ENCODE data around the gene SPRR1A. TPM values are rescaled to one million over a fixed set of nuclear protein-coding genes. Genes with fewer than 3 reads are reported as not detected.

The SPRR1A gene, protein sequence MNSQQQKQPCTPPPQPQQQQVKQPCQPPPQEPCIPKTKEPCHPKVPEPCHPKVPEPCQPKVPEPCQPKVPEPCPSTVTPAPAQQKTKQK
- total RNA-seq: not detected

DNA sequence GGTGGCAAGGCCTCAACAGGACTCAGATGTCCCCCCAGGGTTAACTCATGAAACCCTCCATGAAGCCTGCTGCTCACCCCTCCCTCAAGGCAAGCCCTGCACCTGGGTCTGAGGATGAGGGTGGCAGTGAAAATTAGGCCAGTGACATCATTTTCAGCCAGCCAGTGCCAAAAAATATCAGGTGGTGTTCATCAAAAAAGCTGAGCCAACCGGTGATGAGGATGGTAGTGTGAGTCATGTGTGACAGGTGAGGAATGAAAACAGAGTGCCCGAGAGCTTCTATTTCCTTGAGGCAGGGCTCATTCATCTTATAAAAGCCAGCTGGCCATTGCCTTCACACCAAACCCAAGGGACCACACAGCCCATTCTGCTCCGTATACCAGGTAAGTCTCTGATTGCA is at the start of gene SPRR1A:
TSS of gene SPRR1A (plus strand) at position 339 of the 400 bp plus-strand sequence. CDS start 1,150 bp downstream, outside the sequence.
- no peak for ATAC-seq
- DNase-seq: no peak
- Mint-ChIP-seq H3K27ac (no peak within 1 kb of the TSS), H3K27me3 (peaks cover 45% of the 10 kb centered on the region), H3K4me1 (no peaks in the 10 kb centered on the region), H3K36me3 (ENCODE audit: low read depth) (no peaks in the 10 kb centered on the region), H3K4me3 (no peak within 1 kb of the TSS), H3K9me3 (ENCODE audit: low read depth) (no peaks in the 10 kb centered on the region)
- ChIA-PET CTCF (no interaction called here), POLR2A (no interaction called here)
- intact Hi-C loops (cut with DNase I, micrococcal nuclease): no loop called here

DNA sequence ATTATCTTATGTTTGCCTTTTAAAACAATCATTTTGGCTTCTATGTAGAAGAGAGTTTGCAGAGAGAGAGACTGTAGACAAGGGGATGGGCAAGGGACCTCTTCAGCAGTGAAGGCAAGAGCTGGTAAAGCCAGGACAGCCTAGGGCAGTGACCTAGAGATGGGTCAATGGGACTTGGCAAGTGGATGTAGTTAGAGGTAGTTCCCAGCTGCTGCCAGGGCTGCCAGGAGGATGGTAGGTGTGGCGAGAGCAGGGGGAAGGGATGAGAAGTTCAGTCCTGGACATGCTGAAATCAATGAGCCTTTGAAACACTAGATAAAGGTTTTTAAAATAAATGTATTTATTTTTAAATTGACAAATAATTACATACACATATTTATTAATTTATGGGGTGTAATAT is 43.3 kb upstream of the SPRR1A start:
- intact Hi-C loops (cut with DNase I, micrococcal nuclease): no loop called here
- Mint-ChIP-seq H3K9me3 (ENCODE audit: low read depth) (no peaks in the 10 kb centered on the region), H3K27me3 (peaks cover 14% of the 10 kb centered on the region), H3K27ac (no peak overlapping the region), H3K4me1 (no peaks in the 10 kb centered on the region), H3K4me3 (no peak overlapping the region), H3K36me3 (ENCODE audit: low read depth) (no peaks in the 10 kb centered on the region)
- no peak for DNase-seq
- POLR2A ChIA-PET: no interaction called here
- CTCF ChIA-PET: no interaction called here
- no peak for ATAC-seq

DNA sequence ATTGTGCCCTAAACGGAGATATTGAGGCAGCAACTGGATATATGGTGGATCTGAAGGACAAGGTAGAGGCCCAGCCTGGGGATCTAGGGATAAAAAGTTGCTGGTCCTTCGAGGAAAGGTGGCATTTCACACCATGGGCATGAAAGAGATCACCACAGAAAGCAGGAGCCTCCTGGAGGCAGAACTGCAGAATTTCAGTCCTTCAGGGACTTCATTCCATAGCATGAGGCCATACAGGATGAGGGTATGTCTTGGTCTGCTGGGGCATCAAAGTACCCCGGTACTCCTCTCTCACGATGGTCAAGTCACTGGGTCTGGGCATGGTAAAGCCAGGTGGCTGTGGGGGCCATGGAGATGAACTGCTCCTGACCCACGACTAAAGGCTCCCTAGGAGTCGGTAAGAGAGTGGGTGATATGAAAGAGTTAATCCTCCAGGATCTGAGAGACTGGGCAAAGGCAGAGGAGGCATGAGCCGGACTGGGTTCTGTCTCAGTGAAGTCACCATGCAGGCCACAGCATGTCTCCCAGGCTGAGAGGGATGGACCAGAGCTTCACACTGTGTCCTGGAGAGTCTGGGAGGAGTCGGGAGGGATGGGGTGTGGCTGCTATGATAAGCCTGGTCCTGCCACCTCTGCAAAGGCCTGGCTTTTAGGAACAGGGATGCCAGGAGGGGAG is 42.7 kb upstream of the SPRR1A start:
- Mint-ChIP-seq H3K36me3 (ENCODE audit: low read depth) (no peaks in the 10 kb centered on the region), H3K27me3 (peaks cover 16% of the 10 kb centered on the region), H3K4me3 (no peak overlapping the region), H3K4me1 (no peaks in the 10 kb centered on the region), H3K27ac (no peak overlapping the region), H3K9me3 (ENCODE audit: low read depth) (no peaks in the 10 kb centered on the region)
- DNase-seq (no peak), ATAC-seq (no peak)
- ChIA-PET CTCF (no interaction called here), POLR2A (no interaction called here)
- intact Hi-C loops (cut with DNase I, micrococcal nuclease): no loop called here

DNA sequence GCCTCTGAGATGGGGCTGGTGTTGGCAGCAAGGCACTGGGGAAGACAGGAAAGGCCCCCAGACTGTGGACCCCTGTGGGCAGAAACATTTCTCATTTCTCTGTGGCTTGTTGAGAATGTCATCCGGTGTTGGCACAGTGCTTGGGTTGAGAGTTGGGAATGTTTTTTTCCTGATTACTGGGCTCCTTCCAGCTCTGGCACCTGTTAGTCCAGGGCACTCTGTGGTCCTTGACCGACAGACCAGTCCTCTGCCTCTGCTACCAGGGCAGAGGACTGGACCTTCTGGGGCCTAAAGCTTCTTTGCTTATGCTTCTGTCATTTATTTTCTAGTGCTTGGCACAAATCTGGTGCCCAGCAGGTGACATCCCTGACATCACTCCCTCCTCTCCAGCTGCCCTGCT is 41.7 kb upstream of the SPRR1A start:
- DNase-seq: no peak
- intact Hi-C loops (cut with DNase I, micrococcal nuclease): no loop called here
- no peaks in the 10 kb centered on the region for H3K9me3 Mint-ChIP-seq (ENCODE audit: low read depth)
- POLR2A ChIA-PET: no interaction called here
- H3K27me3 Mint-ChIP-seq: peaks cover 13% of the 10 kb centered on the region
- CTCF ChIA-PET: no interaction called here
- ATAC-seq: no peak
- no peaks in the 10 kb centered on the region for H3K4me1 Mint-ChIP-seq
- H3K27ac Mint-ChIP-seq: no peak overlapping the region
- no peaks in the 10 kb centered on the region for H3K36me3 Mint-ChIP-seq (ENCODE audit: low read depth)
- no peak overlapping the region for H3K4me3 Mint-ChIP-seq

DNA sequence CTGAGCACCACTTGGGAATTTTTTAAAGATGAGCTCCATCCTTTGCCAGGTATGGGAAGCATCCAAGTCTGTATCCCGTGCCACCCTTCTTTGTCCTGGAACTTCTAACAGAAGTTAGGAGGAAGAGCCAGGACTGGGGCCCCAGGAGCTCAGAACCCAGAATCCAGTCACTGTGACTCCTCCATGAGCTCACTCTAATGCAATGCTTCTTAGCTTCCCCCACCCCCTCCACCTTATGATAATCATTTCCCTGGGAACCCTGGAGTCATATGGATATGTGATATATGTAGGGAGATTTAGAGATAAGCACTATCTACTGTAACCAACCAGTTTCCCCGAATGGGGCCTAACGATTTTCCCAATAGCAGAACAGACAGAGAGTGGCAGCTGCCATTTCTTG is 37.6 kb upstream of the SPRR1A start:
- Mint-ChIP-seq H3K9me3 (ENCODE audit: low read depth) (no peaks in the 10 kb centered on the region), H3K36me3 (ENCODE audit: low read depth) (no peaks in the 10 kb centered on the region), H3K4me3 (no peak overlapping the region), H3K27me3 (peaks cover 7% of the 10 kb centered on the region), H3K27ac (no peak overlapping the region), H3K4me1 (no peaks in the 10 kb centered on the region)
- DNase-seq (no peak), ATAC-seq (no peak)
- POLR2A ChIA-PET: no interaction called here
- intact Hi-C loops (cut with DNase I, micrococcal nuclease): no loop called here
- CTCF ChIA-PET: no interaction called here

DNA sequence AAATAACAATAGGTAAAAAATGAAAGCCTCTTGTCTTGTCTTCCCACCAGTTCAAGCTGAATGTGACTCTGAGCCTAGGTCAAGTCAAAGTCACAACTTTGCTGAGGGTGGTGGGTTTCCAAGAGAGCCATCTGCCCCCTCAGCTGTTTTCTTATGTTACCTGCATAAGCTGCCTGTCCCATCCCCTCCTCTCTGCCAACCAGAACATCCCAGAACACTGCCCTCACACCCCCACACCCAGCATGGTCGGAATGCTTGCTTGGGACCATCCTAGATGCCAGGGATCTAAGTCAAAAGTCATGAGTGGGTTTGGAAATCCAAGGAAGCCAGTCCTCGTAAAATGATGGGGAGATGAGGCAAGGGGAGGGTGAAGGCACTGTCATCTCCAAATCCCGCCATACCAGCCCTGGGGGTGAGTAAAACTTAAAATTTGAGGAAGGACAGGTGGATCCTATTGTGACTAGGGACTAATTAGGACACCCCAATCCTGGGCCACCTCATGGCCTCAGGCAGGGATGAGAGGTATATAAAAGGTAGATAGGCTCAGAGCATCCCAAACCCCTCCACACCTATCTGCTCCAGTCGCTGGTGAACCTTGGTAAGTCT is 37.1 kb upstream of the SPRR1A start, which contains the start of gene SPRR5:
TSS of gene SPRR5 (plus strand) at position 556 of the 606 bp plus-strand sequence. CDS start 1,349 bp downstream, outside the sequence.
- no peaks in the 10 kb centered on the region for H3K9me3 Mint-ChIP-seq (ENCODE audit: low read depth)
- H3K4me3 Mint-ChIP-seq: no peak within 1 kb of the TSS
- H3K36me3 Mint-ChIP-seq (ENCODE audit: low read depth): no peaks in the 10 kb centered on the region
- no peaks in the 10 kb centered on the region for H3K4me1 Mint-ChIP-seq
- H3K27me3 Mint-ChIP-seq: peaks cover 7% of the 10 kb centered on the region
- no peak within 1 kb of the TSS for H3K27ac Mint-ChIP-seq
- ChIA-PET POLR2A (no interaction called here), CTCF (no interaction called here)
- intact Hi-C loops (cut with DNase I, micrococcal nuclease): no loop called here
- no peak for DNase-seq
- no peak for ATAC-seq

DNA sequence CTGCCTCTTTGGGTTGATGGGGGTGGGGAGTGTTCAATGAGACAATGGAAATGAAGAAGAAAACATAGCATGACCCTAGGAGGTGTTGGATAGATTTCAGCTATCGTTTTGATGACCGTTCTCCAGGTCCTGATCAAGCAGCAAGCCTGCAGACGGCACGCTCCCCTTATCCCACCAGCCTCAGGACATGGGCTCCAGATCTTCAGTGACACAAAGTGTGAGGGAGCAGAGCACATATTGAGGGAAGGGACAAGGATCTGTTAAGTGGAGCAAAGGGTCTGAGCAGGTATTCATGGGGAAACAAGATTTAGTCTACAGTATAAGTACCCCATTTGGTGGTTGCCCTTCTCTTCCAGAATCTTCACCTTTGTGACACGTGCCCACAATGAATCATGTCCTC is 32.2 kb upstream of the SPRR1A start:
- no peaks in the 10 kb centered on the region for H3K9me3 Mint-ChIP-seq (ENCODE audit: low read depth)
- no peaks in the 10 kb centered on the region for H3K36me3 Mint-ChIP-seq (ENCODE audit: low read depth)
- ChIA-PET POLR2A (no interaction called here), CTCF (no interaction called here)
- H3K27ac Mint-ChIP-seq: no peak overlapping the region
- ATAC-seq: no peak
- DNase-seq: no peak
- H3K27me3 Mint-ChIP-seq: peaks cover 12% of the 10 kb centered on the region
- intact Hi-C loops (cut with DNase I, micrococcal nuclease): no loop called here
- H3K4me1 Mint-ChIP-seq: no peaks in the 10 kb centered on the region
- H3K4me3 Mint-ChIP-seq: no peak overlapping the region

DNA sequence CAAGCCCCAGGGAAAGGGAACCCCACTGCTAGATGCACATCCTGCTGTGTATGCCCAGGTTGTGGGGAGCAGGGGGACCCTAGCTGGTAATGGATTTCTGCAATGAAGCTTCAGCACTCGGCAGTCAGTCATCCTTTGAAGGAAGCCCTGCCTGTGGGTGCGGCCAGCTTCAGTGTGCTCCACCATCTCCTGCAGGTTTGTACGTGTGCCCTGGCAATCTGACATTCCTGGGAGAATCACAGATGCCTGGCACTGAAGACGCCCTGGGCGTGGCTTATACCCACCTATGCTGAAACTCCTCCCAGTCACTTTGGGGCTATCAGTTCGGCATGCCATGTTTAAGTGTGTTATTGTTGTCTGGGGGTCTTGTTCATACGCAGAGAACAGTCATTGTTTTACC is 30.1 kb upstream of the SPRR1A start:
- POLR2A ChIA-PET: no interaction called here
- no peaks in the 10 kb centered on the region for H3K9me3 Mint-ChIP-seq (ENCODE audit: low read depth)
- no peak for DNase-seq
- CTCF ChIA-PET: interaction anchor here (0.6 kb wide), 1 partner anchor 185 kb away, joined by 3 read pairs; no protein-coding TSS in a partner anchor
- H3K27ac Mint-ChIP-seq: no peak overlapping the region
- H3K27me3 Mint-ChIP-seq: peaks cover 9% of the 10 kb centered on the region
- no peaks in the 10 kb centered on the region for H3K4me1 Mint-ChIP-seq
- intact Hi-C loops (cut with DNase I, micrococcal nuclease): no loop called here
- no peak overlapping the region for H3K4me3 Mint-ChIP-seq
- ATAC-seq: no peak
- H3K36me3 Mint-ChIP-seq (ENCODE audit: low read depth): no peaks in the 10 kb centered on the region

DNA sequence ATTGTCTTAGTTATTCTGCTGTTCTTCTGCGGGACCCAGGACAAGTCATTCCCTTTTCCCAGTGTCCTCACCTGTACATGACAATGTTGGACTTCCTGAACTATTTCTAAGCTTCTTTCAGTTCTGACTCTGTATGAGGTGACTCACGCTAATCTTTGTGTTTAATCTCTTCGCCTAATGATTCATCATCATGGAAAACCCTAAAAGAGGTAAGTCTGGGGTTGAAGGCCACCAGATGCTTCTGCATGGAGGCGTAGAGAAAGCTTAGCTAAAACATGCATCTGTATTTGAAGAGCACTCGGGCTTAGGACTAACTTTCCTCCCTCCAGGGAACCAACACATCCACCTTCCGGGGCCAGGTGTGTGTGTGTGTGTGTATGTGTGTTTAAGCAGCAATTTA is 29.4 kb upstream of the SPRR1A start:
- H3K27me3 Mint-ChIP-seq: peaks cover 9% of the 10 kb centered on the region
- H3K4me1 Mint-ChIP-seq: no peaks in the 10 kb centered on the region
- no peak overlapping the region for H3K27ac Mint-ChIP-seq
- ATAC-seq (no peak), DNase-seq (no peak)
- H3K36me3 Mint-ChIP-seq (ENCODE audit: low read depth): no peaks in the 10 kb centered on the region
- ChIA-PET POLR2A (no interaction called here), CTCF (interaction anchor here (0.6 kb wide), 1 partner anchor 211 kb away, joined by 3 read pairs; no protein-coding TSS in a partner anchor)
- no peaks in the 10 kb centered on the region for H3K9me3 Mint-ChIP-seq (ENCODE audit: low read depth)
- H3K4me3 Mint-ChIP-seq: no peak overlapping the region
- intact Hi-C loops (cut with DNase I, micrococcal nuclease): no loop called here

DNA sequence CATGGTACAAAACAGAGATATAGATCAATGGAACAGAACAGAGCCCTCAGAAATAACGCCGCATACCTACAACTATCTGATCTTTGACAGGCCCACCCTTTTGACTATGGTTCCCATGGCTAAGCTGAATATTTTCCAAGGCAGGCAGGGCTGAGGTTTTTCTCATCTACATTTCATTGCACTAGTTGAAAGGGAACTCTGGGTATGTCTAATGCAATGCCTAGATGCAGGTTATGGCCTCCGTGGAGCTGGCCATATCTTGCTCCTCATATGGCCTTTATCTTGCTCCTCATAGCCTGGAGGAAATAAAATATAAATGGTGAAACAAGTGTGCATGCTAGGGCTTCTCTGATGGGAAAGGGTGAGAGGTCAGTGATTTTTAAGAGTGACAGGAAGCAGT is 26.3 kb upstream of the SPRR1A start:
- ChIA-PET CTCF (no interaction called here), POLR2A (no interaction called here)
- Mint-ChIP-seq H3K27me3 (peaks cover 7% of the 10 kb centered on the region), H3K9me3 (ENCODE audit: low read depth) (no peaks in the 10 kb centered on the region), H3K4me1 (no peaks in the 10 kb centered on the region), H3K27ac (no peak overlapping the region), H3K4me3 (no peak overlapping the region), H3K36me3 (ENCODE audit: low read depth) (no peaks in the 10 kb centered on the region)
- ATAC-seq (no peak), DNase-seq (no peak)
- intact Hi-C loops (cut with DNase I, micrococcal nuclease): no loop called here

DNA sequence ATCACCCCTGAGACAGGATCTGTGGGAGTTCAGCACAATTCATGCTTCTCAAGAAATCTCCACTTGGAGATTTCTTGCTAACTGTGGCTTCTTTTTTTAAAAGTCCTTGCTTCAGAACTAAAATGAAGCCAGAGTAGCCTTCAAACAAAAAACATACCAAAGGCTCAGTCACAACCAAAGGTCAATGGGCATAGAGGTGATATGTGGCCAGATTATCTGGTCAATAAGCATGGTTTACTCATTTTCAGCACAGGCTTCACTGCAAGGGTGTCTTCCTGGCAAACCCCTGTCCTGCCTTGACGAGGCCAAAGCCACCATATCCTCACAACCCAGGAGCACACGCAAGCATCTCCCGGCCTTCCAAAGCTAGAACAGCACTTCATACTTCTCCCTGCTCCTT is 24.6 kb upstream of the SPRR1A start:
- Mint-ChIP-seq H3K9me3 (ENCODE audit: low read depth) (no peaks in the 10 kb centered on the region), H3K27ac (no peak overlapping the region), H3K27me3 (peaks cover 5% of the 10 kb centered on the region), H3K4me1 (no peaks in the 10 kb centered on the region), H3K36me3 (ENCODE audit: low read depth) (no peaks in the 10 kb centered on the region), H3K4me3 (no peak overlapping the region)
- no peak for DNase-seq
- intact Hi-C loops (cut with DNase I, micrococcal nuclease): no loop called here
- CTCF ChIA-PET: no interaction called here
- ATAC-seq: no peak
- POLR2A ChIA-PET: no interaction called here

DNA sequence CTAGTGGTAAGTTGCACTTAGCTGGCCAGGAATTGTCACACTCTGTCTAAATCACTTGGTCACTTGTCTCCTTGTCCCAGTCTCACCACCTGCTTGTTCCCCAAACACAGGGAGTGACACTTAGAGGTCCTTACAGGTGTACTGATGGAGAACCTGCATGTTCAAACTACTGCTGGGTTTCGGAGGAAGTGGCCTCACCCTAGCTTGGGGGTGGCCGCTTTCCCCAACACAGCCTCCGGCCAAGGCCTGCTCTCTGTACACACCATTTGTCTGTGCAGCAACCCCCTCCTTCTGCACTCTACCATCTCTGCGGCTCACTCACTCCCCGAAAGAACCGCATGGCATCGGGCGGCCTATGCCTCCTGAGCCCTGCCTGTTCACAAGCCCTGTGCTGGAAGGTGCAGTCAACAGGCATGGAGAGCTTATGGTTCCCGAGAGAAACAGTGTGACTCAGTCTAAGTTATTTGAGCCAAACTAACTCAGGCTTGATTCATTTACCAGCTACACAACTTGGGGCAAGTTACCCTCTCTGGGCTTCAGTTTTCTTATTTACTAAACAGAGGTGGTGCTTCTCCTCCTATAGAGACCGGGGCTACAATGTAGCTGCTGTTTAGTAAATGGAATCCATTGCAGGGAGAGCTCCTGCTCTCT is 24.0 kb upstream of the SPRR1A start:
- Mint-ChIP-seq H3K4me3 (no peak overlapping the region), H3K9me3 (ENCODE audit: low read depth) (no peaks in the 10 kb centered on the region), H3K27ac (no peak overlapping the region), H3K36me3 (ENCODE audit: low read depth) (no peaks in the 10 kb centered on the region), H3K4me1 (no peaks in the 10 kb centered on the region), H3K27me3 (peaks cover 2% of the 10 kb centered on the region)
- DNase-seq: no peak
- intact Hi-C loops (cut with DNase I, micrococcal nuclease): no loop called here
- POLR2A ChIA-PET: interaction anchor here (0.9 kb wide), 1 partner anchor 9 kb away, joined by 3 read pairs; no protein-coding TSS in a partner anchor
- CTCF ChIA-PET: no interaction called here
- ATAC-seq: no peak
